Fibroblast of lung (primary cell): ENCODE data around the gene SPACDR.

Source experiments
- EZH2 ChIP-seq: IDR thresholded peaks from 2 replicates; pipeline ENCODE4 v1.5.1; 2012; ENCODE audit warnings: low read length, control low read depth, mild to moderate bottlenecking; ENCODE audit errors: missing control alignments
- TF ChIP-seq, protein P1 (sequence below), 2 donors: IDR thresholded peaks in 1 of 2; conservative IDR thresholded peaks in 1 of 2; 1 replicate in 1 of 2; 2 replicates in 1 of 2; pipeline ENCODE4 v1.5.1; 2011 to 2012; ENCODE audit warnings: low read length in 2 of 2, control low read depth in 1 of 2, inconsistent platforms in 1 of 2, low read depth in 1 of 2, mild to moderate bottlenecking in 1 of 2

DNA sequence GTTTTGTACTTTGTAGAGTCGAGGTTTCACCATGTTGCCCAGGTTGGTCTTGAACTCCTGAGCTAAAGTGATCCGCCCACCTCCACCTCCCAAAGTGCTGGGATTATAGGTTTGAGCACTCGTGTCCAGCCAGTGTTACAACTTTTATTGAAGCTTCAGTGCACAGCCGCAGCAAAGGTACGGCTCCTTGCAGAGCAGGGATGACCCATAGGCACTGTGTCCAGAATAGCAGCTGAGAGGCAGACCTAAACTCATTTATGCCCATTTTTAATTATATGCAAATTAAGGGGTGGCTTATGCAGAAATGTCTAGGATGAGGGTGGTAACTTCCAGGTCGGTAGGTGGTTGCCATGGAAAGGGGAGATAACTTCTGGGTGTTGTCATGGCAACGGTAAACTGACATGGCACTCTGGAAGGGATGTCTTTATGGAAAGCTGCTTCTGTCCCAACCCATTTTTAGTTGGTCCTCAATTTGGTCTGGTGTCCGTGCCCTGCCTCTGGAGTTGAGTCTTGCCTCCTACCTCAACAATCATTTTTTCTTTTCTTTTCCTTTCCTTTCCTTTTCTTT is 42.4 kb upstream of the SPACDR start:
- TF ChIP-seq, protein P1, sequence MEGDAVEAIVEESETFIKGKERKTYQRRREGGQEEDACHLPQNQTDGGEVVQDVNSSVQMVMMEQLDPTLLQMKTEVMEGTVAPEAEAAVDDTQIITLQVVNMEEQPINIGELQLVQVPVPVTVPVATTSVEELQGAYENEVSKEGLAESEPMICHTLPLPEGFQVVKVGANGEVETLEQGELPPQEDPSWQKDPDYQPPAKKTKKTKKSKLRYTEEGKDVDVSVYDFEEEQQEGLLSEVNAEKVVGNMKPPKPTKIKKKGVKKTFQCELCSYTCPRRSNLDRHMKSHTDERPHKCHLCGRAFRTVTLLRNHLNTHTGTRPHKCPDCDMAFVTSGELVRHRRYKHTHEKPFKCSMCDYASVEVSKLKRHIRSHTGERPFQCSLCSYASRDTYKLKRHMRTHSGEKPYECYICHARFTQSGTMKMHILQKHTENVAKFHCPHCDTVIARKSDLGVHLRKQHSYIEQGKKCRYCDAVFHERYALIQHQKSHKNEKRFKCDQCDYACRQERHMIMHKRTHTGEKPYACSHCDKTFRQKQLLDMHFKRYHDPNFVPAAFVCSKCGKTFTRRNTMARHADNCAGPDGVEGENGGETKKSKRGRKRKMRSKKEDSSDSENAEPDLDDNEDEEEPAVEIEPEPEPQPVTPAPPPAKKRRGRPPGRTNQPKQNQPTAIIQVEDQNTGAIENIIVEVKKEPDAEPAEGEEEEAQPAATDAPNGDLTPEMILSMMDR (conservative IDR thresholded peaks at IDR 0.05 in 1 of 2, IDR thresholded peaks at IDR 0.05 in 1 of 2; ENCODE audit: low read depth in 1 of 2, low read length in 2 of 2): no peak
- no peak for TF ChIP-seq EZH2
